ENCODE measurements around the gene LSM14A. TPM values are rescaled to one million over a fixed set of nuclear protein-coding genes. Genes with fewer than 3 reads are reported as not detected.
A peak's percentile ranks its signal among the peaks of the same experiment; 100 is the strongest.

The LSM14A gene
- total and polyA plus RNA-seq, 9 of the 15 experiments (the other 6 are each of a cell fraction or from before 2014, with no cell fraction given) = 19.5 to 150 (median 95.1) TPM

- H3K4me3 ChIP-seq = no peak overlapping the region
- WGBS (ENCODE audit: insufficient coverage, low coverage, missing lambda C conversion rate) = 94% methylated on average over 3 of the region's 3 CpGs
- no peak for ATAC-seq
- H3K9me1 ChIP-seq (ENCODE audit: control insufficient read depth, insufficient read depth, low read length) = no peaks in the 10 kb centered on the region
- peaks cover 69% of the 10 kb centered on the region for H3K36me3 ChIP-seq (ENCODE audit: control insufficient read depth, insufficient read depth, low read length)
- no peak overlapping the region for H2AFZ ChIP-seq (ENCODE audit: low read depth, low read length)
- intact Hi-C loops (cut with micrococcal nuclease) = loop anchor here (5.0 kb wide), 1 partner anchor 43 kb away; the partner anchor contains the start of gene LSM14A
- H3K27ac ChIP-seq (ENCODE audit: extremely low read depth, low read depth, low read length) = no peak overlapping the region
- no peaks in the 10 kb centered on the region for H3K27me3 ChIP-seq (ENCODE audit: control insufficient read depth in 2 of 2, insufficient read depth in 2 of 2, low read length in 2 of 2)
- H3K79me2 ChIP-seq (ENCODE audit: control insufficient read depth, insufficient read depth, low read length) = peaks cover 10% of the 10 kb centered on the region; the same call in 2 of the 3 replicates
- TF ChIP-seq SETDB1 (IDR thresholded peaks at IDR 0.05; ENCODE audit: low read length) = no peak
- TF ChIP-seq ZNF780A (CRISPR knock-in tag; IDR thresholded peaks at IDR 0.05) = no peak
- no peak for TF ChIP-seq ZNF263 (CRISPR knock-in tag; IDR thresholded peaks at IDR 0.05; ENCODE audit: borderline replicate concordance)
- TF ChIP-seq ZBTB34 (CRISPR knock-in tag; IDR thresholded peaks at IDR 0.05) = no peak
- no peak for TF ChIP-seq MITF (IDR thresholded peaks at IDR 0.05)
- TF ChIP-seq ZNF583 (CRISPR knock-in tag; IDR thresholded peaks at IDR 0.05) = no peak
- TF ChIP-seq POLR2G (IDR thresholded peaks at IDR 0.05; ENCODE audit: low read depth, low read length) = no peak
- TF ChIP-seq DLX4 (CRISPR knock-in tag; IDR thresholded peaks at IDR 0.05) = no peak
- no peak for TF ChIP-seq PBX2 (CRISPR knock-in tag; IDR thresholded peaks at IDR 0.05; ENCODE audit: low read depth)
- no peak for TF ChIP-seq PBX2 (tag; conservative IDR thresholded peaks at IDR 0.05; ENCODE audit: low read depth)
- in situ Hi-C loops (cut with MboI) = no loop called here
- BruUV-seq (replicated peaks) = TSS peak; percentile 15
- H3K4me1 ChIP-seq (replicated peaks in 1 of 2; ENCODE audit: control insufficient read depth in 2 of 2, insufficient read depth in 2 of 2, low read length in 2 of 2) = peaks cover 9 to 11% of the 10 kb centered on the region in 2 experiments
- H3K9me3 ChIP-seq (replicated peaks; ENCODE audit: control insufficient read depth, insufficient read depth, low read depth, low read length) = no peaks in the 10 kb centered on the region
- H4K20me1 ChIP-seq (replicated peaks; ENCODE audit: control insufficient read depth, insufficient read depth, low read length) = peaks cover 14% of the 10 kb centered on the region; the same call in 1 of the 2 replicates
- POLR2A ChIA-PET = interaction anchor here (0.5 to 0.7 kb wide), 2 partner anchors 10 to 1664 kb away, joined by 3 read pairs; no protein-coding TSS in a partner anchor
- CTCF ChIA-PET (ENCODE audit: low intra/inter-chr PET ratio) = no interaction called here
- FAIRE-seq = no peak
- H3K4me2 ChIP-seq (ENCODE audit: insufficient read depth, low read length) = no peak overlapping the region
- H3K9ac ChIP-seq (ENCODE audit: insufficient read depth in 1 of 2, low read depth in 2 of 2, low read length in 2 of 2) = no peak overlapping the region
- no peak for DNase-seq (ENCODE audit: extremely low read depth in 1 of 4, low spot score in 3 of 4)
Observed at GRCh38 chr19:34215666-34216038, 43.3 kb downstream of the LSM14A start.

All from K562 (cell line).